ENCODE results near the gene UTP4. TPM values are rescaled to one million over a fixed set of nuclear protein-coding genes. Genes with fewer than 3 reads are reported as not detected.

Gene UTP4
- total and polyA plus RNA-seq, 2 of the 8 experiments (the other 6 are each of a cell fraction or from before 2014, with no cell fraction given), result 101 to 118 TPM

GRCh38 chr16:69118468-69118867 lies 14.0 kb upstream of the UTP4 start (continued):
- TF ChIP-seq CTBP2 (IDR thresholded peaks at IDR 0.05; ENCODE audit: borderline replicate concordance, insufficient read depth, insufficient read length, low read length) (no peak), ASH2L (IDR thresholded peaks at IDR 0.05; ENCODE audit: low read length) (no peak), TAF7 (optimal IDR thresholded peaks at IDR 0.05; ENCODE audit: borderline replicate concordance, low read depth, low read length) (no peak)

Data from H1 (cell line).